ENCODE data around the gene BSDC1. TPM values are rescaled to one million over a fixed set of nuclear protein-coding genes. Genes with fewer than 3 reads are reported as not detected.

Gene BSDC1
- total RNA-seq, 1 experiment from 2014 or later, result 24.2 TPM

- DNase-seq (ENCODE audit: extremely low read depth, low read depth), result no peak
Measured at GRCh38 chr1:32337855-32338636, 56.2 kb downstream of the BSDC1 start.

DNA sequence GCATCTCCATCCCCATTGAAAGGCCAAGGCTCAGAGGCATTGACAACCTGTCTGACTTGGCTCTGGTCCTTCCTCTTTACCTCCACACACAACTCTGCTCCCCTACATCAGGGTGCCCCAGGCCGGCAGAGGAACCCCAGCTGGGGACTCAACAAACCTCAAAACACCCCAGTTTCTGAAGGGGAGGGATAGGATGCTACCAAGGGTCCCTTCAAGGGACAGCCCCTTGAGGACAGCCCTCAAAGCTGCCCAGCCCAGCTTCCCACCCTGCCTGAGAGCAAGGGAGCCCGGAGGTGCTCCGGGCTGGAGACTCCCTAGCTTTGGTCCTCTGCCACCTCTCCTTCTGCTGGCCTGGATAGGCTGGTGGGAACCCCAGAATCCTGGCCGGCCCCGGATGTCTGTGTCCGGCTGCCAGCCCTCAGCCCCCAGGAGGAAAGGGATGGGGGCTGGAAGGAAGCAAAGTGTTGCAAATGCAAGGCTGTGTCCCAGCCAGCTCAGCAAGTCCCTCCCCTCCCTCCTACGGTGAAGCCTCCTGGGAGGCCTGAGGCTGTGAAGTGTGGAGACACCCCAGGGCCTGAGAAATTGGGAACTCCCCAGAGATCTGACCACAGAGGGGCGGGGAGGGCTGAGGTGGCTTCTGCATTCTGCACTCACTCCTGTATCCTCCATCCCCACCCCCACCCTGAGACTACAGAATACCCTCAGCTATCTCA is 57.1 kb downstream of the BSDC1 start:
- no peak for DNase-seq (ENCODE audit: extremely low read depth, low read depth)

- DNase-seq (ENCODE audit: extremely low read depth, low read depth), result no peak
Measured at GRCh38 chr1:32336591-32336932, 57.7 kb downstream of the BSDC1 start.

DNA sequence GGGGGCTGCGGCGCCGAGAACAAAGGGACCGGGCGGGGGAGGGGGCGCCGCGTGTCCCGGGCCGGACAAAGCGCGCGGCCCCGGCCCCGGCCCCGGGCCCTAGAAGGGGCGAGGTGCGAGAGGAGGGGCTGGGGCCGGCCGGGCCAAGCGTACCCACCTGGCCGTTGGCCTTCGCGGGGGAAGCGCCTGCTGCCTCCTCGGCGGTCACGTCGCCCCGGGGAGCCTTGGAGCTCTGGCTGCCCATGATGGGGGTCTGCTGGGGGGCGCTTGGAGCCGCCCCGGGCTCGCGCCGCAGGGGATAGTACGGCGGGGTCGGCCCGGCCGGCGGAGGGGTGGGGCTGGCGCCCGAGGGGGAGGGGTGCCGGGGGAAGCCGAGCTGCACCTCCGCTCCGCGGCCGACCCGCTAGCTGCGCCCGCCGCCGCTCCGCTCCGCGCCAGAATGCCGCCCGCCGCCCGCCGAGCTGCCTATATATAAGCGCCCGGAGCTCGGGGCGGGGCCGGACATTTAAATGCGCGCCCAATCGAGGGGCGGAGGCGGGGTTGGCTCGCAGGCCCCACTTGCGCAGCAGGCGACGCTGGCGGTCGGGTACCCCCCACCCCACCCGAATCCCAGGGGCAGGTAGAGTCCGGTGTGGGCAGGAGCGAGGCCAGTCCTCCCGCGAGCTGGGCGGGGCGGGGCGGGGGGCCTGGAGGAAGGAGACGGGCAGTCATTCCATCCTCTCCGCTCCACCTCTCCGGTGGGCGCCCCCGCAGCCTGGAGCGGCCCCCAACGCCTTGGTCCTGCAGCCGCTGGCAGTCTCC is 58.3 kb downstream of the BSDC1 start, which contains the start of gene MARCKSL1:
MARCKSL1 (minus strand) TSS at position 444 of the 801 bp plus-strand sequence; CDS start at position 244, 200 bp downstream.
- DNase-seq (ENCODE audit: extremely low read depth, low read depth), result peak; percentile 36

GRCh38 chr1:32335535-32335789 is 58.8 kb downstream of the BSDC1 start:
- DNase-seq (ENCODE audit: extremely low read depth, low read depth), result no peak

DNA sequence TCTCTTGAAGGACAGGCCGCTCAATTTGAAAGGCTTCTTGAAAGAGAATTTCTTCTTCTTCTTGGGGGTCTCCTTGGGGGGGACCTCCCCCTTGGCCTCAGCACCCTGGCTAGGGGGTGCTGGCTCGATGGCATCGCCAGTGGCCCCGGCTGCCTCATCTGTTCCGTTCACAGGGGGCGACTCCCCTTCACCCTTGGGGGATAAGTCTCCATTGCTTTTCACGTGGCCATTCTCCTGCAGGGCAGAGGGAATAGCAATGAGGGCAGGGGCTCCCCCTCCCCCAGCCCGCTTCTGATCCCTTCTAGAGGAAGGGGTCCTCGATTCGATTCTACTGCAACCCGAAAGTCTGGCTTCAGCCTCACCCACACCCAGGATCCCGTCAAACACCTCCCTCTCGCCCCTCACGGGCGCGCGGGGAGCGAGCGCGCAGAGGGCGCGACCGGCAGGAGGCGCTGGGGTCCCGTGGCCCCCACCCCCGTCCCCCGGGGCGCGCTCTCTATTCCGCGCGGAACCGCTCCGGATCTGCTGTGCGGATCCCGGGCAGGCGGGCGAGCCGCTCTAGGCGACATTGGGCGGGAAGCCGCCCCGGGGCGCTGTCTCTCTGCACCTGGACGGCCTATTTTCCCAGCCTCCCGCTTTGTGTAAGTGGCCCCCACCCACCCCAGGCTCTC is 59.2 kb downstream of the BSDC1 start:
- no peak for DNase-seq (ENCODE audit: extremely low read depth, low read depth)

DNA sequence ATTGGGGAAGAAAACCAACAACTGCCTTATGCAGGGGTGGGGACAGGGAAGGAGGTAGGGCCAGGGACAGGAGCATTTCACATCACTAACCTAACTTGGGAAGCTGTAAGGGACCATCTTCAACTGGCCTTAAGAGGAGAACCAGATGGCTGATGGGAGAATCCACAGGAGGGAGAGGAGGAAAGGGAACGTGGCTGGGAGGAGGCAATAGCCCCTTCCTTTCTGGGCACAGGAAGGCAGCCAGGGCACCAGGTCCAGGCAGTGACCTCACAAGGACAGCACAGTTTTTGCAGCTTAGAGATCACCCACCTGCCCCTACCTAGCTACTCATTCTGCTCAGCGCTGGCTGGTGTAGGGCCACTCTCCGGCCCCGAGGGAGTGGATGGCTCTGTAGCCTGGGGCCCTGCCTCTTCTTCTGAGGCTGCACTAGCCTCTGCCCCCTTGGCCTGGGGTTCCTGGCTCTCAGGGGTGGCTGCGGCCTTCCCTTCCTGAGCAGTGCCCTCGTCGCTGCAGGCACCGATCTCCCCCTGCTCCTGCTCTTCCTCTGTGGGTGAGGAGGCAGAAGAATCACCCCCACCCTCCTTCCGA is 59.9 kb downstream of the BSDC1 start:
- DNase-seq (ENCODE audit: extremely low read depth, low read depth), result no peak

DNA sequence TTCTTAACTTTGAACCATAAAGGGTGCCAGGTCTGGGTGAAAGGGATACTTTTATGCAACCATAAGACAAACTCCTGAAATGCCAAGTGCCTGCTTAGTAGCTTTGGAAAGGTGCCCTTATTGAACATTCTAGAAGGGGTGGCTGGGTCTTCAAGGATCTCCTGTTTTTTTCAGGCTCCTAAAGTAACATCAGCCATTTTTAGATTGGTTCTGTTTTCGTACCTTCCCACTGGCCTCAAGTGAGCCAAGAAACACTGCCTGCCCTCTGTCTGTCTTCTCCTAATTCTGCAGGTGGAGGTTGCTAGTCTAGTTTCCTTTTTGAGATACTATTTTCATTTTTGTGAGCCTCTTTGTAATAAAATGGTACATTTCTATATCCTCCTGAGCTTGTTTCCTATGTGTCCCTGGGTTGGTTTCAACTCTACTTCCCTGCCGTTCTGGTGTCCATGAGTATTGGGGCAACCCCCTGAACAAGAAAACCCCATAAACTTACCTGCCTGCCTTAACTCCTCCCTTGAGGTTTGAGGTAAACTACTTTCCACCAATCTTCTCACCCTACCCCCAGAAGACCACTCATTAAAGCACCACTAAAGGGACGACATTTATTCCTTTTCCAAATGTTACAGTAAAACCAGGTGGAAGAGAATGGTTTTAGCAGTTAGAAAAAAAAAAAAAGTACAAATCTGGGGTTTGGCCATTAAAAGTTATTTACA is 60.8 kb downstream of the BSDC1 start:
- no peak for DNase-seq (ENCODE audit: extremely low read depth, low read depth)

DNA sequence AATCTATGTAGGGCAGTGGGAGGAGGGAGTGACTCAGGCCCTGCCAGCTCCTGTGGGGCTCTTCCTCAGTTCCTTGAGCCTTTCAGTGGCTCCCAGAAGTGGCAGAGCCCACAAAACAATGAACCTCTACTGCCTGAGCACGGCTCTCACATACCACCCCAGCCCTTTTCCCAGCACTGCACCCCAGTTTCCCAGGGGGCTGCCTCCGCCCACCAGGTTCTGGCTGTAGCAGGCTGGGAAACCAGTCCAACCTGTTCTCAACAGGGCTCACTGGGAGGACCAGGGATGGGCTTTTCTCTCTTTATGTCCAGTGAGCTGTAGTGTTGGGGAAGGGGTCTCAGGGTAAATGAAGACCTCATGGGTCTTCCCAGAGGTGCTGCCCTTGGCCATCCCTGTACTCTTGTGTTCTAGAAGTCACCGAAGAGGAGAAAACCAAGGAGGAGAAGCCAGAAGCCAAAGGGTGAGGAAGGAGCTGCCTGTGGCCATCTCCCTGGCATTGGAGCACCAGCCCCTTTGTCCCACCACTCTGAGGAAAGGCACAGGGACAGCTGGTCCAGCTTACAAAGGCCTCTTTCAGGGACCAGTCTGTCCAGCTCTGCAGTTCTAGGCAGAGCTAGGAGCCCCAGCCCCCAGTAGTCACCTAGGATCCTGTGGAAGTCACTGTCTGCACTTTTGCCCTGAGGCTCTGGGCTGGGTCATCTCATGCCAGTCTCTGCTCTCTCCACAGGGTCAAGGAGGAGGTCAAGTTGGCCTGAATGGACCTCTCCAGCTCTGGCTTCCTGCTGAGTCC is 61.8 kb downstream of the BSDC1 start:
- DNase-seq (ENCODE audit: extremely low read depth, low read depth), result no peak

- no peak for DNase-seq (ENCODE audit: extremely low read depth, low read depth)
Measured at GRCh38 chr1:32331549-32331948, 62.7 kb downstream of the BSDC1 start.

DNA sequence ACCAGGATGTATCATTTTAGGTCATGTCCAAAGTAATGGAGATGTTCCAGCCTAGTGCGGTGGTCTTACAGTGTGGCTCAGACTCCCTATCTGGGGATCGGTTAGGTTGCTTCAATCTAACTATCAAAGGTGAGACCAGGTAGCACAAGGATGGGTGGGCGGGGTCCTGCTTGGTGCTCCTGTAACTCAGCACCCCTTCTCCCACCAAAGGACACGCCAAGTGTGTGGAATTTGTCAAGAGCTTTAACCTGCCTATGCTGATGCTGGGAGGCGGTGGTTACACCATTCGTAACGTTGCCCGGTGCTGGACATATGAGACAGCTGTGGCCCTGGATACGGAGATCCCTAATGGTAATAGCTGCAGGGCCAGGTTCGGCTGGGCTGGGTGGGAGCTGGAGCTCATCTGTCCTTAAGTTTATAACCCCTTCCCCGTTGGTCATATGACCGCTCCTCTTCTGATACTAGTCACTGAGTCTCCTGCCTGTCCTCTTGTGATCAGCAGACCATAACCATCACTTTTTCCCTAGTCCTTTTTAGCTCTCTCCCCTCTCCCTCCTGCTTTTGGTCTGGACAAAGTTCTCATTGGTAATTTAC is 63.6 kb downstream of the BSDC1 start:
- DNase-seq (ENCODE audit: extremely low read depth, low read depth), result no peak

GRCh38 chr1:32329931-32330466 is 64.2 kb downstream of the BSDC1 start:
- no peak for DNase-seq (ENCODE audit: extremely low read depth, low read depth)

GRCh38 chr1:32327204-32327603 is 67.0 kb downstream of the BSDC1 start:
- no peak for DNase-seq (ENCODE audit: extremely low read depth, low read depth)

- DNase-seq (ENCODE audit: extremely low read depth, low read depth), result no peak
Measured at GRCh38 chr1:32321712-32322291, 72.4 kb downstream of the BSDC1 start.

GRCh38 chr1:32318127-32318869 is 75.9 kb downstream of the BSDC1 start:
- no peak for DNase-seq (ENCODE audit: extremely low read depth, low read depth)

GRCh38 chr1:32316903-32317277 is 77.4 kb downstream of the BSDC1 start:
- DNase-seq (ENCODE audit: extremely low read depth, low read depth), result no peak
